NOMO-1 treated with DMSO at 0.1 percent for 48 hours (cell line): ENCODE measurements around the gene C19orf44.

Source experiments
- DNase-seq: peaks from one replicate; lab custom pipeline; 2025; ENCODE audit not compliant: unreplicated experiment; lab: John Stamatoyannopoulos, UW

Gene C19orf44

DNA sequence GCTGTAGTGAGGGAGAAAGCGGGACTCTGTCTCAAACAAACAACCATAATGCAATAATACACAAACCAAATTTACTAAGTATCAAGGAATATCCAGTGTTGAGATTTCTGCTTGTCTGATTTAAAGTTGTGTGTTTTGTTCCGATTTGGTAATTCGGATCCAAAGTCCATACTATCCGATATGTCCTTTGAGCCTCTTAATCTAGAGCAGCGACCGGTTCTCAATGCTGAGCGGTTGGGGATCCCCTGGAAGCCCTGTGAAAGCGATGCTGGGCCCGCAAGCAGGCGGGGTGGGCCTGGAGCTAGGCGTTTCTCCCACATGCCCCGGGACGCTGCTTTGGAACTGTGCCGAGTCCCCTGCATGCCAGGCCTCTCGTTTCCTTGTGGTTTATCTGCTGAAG lies 20.2 kb downstream of the C19orf44 start:
- DNase-seq, result no peak

DNA sequence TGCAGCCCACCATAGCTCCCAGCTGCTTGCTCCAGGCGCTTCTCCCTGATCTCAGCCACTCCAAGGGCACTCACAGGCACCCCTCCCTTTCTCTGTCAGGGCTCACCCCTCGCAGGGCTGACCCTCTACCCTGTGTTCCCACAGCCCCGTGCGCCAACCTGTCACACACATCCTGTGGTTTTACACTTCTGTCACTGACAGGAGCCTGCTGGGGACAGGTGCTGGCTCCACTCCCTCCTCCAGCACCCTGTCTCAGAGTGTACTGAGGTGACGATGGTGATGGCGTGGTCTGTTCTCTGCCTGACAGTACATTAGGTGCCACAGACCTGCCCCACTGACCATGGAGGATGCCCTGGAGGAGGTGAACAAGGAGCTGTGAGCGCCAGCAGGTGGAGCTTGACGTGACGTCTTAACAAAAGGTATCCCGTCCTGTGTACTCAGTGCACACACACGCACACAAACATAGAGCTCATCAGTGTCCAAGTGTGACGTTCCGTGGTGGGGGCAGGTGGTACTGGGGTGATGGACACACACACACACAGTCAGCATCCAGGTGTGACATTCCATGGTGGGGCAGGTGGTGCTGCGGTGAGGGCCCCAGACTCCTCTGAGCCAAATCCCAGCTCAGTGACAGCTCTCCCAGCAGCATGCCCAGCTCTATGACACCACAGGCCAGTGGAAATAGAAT lies 20.9 kb downstream of the C19orf44 start:
- no peak for DNase-seq

DNA sequence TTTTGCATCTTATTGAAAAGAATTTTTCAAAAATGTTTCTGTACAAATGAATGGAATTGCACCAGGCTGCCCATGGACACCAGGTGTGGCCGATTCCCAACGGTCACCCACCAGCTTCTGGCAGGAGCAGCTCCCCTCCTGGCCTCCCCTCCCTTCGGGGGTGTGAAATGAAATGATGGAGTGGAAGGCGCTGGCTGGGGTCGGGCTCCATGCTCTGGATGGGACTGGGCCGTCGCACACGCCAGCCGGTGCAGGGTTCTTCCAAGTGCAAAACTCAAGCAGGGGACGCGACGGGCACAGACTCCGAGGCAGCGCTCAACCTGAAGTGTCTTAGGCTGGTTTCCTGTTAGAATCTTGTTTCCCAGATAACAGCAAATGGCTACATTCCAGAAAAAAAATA lies 21.9 kb downstream of the C19orf44 start:
- no peak for DNase-seq

DNA sequence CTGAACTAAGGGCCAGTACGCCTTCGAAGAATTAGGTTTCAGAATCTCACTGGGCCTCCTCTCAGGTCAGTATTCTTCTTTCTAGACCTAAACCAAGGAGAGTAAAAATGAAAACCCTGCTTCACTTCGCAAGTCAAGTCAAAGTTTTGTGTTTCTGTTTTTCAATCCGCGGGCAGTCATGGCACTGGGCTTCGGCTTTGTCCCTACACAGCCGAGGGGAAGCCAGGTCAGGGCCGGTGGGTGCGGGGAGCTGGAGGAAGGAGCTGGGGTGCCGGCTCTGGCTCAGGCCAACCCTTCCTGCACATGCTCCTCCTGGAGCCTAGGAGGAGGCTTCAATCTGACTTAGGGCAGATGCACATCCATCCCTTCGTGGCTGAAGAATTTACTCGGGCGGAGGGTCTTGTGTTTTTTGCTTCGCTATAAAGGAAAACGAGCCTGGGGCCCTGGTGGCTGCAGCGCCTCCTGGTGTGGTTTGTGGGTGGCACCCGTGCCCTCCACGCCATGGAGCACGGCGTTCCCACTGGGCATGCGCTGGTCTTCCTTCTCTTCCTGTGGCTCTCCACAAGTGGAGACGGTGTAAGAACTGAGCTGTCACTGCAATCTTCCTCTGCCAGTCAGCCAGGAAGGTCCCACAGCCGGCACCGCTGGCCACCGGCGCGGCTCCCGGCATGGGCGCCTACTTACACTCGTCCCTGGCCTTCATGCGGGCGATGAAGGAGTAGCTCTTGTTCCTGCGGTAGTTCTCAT lies 22.5 kb downstream of the C19orf44 start:
- DNase-seq, result no peak

DNA sequence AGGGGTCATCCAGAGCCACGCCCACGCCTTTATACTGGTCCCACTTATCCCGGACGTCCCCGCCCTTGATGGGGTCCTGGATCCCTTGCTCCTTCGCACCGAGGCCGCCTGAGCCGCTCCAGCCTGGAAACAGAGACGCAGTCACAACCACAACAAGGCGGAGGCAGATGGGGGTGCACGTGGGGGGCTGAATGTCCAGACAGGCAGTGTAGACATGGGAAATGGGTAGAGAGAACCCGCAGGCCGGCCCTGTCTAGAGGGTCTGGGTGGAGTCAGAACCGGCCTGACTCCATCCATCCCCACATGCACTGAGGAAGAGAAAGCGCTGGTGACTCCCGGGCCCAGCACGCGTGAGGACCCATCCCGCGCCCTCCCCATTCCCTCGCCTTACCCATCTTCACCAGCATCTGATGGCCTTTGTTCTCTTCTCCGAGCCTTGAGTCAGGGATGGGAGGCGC lies 23.1 kb downstream of the C19orf44 start:
- DNase-seq, result no peak

DNA sequence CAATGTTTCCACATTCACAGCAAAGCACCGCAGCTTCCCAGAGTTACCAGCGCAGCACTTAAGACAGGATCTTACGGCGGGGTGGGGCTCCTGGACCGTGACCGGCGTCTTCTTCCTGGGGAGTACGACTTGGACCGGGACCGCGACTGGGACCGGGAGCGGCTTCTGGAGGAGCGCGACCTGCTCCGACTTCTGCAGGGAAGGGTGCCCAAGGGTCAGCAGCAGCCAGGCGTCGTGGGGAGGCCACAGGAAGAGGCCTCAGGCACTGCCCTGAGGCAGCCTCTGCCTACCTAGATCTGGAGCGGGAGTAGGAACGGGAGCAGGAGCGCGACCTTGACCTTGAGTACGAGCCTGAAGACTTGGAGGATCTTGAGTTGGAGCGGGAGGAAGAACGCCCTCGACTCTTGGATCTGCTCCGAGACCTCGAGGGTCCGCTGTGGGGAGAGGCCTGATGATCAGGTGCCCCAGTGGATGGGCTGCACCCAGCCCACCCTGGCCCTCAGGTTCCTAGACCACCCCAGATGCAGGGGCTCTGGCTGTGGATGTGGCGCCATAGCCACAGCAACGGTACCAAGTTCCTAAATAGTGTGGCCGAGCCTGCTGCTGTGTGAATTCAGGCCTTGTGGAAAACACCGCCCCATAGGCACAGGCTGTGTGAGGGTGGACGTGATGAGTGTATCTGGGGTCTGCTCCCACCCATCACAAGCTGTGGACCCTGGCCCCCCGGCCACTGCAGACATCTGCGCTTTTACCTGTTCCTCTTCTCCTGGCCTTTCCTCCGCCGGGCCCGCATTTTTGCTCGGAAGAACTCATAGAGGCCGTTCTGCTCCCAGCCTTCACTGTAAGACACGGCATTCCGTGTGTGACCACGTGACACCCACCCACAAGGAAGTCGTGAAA lies 24.1 kb downstream of the C19orf44 start:
- no peak for DNase-seq

DNA sequence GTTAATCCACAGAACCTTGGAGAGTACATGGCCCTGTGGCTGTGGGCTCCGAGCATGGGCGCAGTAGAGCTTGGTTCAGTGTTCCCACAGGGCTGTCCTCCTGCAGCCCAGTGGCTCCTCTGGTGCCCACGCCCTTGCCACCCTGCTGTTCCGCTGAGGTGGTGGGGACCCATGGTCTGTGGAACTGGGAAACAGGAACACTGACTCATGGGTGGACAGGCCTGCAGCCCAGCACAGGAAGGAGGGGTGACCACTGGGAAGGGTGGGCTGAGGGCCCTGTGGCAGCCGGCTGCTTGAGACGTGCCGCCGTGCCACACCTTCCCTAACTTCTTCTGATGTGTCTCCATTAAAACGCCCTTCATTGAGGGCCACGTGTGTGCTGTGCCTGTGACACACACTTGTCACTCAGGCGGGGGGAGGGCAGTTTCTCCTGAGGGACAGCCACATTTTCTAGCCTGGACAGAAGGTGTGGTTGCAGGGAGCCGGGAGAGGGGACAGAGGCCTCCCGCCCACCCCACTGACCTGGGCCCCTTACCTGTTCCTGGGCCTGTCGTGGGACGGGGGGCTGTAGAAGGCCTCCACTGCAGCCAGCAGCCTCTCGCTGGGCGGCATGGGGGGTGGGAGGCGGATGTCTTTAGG lies 24.9 kb downstream of the C19orf44 start:
- DNase-seq, result no peak

DNA sequence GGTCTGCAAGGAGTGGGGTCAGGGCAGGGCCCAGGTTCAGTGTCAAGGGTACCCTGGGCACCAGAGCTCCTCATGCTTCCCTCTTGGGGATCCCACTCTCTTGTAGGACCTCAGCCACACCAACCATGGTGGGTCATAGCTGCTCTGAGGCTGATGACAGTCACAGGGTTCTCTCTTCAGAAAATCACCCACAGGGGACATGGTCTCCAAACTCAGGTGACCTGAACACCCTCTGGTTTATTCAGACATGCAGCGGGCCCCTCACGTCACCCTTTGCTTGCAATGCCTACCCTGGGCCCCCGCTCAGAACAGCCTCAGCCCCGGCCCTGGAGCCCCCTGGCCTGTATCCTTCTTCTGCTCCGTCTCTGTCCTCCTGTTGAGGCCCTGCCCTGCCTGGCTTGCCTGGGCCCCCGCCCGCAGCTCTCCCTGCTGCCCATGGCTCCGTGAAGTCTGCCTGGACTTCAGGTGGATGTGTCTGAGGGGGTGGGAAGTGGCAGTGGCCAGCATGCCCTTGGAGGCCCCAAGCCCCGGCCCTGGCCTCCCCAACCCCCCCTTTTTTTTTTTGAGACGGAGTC lies 25.6 kb downstream of the C19orf44 start:
- DNase-seq, result no peak

DNA sequence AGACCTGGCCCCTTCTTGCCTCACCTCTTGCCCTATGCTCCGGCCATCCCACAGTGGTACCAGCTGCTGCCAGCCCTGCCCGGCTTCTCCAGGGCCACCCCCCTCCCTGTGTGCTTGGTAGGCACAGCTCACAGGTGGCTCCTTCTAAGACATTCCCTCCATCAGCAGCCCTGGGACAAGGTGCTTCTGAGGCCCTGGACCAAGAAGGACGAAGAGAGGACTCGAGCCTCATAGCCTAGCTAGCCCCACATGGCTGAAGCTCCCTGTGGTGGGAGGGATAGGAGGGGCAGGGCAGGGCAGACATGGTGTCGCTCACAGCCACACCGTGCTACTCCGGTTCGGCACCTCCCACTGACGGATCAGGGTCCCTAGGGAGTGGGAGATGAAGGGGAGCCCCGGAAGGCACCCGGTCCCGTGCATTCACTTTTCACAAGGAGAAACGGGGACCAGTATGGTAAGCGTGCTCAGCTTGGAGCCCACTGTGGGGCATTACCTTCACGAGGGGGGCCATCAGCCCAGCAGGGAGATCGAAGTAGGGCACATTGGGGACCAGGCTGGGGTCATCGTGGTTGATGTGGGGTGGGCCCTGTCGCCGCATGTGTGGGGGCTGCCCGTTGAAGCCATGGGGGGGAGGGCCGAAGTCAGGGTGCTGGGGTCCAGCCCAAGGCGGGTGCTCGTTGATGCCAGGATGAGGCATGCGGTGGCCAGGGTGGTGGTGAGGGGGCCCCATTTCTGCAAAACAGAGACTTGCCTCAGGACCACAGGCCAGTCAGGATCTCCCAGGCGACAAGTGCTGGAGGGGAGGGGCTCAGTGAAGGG lies 26.6 kb downstream of the C19orf44 start:
- no peak for DNase-seq

DNA sequence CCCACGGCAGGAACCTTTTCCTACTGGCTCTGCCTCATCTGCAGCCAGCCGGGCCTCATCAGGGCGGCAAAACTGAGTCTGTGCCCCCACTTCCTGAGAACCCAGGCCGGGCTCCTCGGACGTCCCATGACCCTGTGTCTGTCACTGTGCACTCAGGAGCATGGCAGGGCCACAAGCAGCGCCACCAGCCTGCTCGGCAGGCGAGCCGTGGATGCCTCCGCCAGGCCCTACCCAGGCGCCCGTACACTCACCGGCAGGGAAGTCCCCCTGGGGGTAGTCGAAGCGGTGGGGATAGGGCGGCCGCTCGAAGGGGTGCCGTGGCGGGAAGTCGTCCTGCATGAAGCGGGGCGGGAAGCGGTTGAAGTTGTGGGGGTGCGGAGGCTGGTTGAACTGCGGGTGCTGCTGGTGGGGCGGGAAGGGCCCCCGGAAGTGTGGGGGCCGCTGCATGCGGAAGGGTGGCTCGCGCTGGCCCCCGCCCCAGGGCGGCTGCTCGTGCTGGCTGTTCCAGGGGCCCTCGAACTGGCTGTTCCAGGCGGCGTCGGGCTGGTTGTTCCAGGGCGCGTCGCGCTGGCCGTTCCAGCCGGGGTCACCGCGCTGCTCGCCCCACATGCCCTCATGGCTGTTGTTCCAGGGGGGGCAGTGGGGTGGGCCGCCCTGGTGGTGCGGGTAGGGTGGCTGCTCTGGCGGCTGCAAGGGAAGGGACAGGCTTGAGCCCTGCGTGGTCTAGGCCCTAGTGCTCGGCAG lies 29.0 kb downstream of the C19orf44 start:
- DNase-seq, result no peak

DNA sequence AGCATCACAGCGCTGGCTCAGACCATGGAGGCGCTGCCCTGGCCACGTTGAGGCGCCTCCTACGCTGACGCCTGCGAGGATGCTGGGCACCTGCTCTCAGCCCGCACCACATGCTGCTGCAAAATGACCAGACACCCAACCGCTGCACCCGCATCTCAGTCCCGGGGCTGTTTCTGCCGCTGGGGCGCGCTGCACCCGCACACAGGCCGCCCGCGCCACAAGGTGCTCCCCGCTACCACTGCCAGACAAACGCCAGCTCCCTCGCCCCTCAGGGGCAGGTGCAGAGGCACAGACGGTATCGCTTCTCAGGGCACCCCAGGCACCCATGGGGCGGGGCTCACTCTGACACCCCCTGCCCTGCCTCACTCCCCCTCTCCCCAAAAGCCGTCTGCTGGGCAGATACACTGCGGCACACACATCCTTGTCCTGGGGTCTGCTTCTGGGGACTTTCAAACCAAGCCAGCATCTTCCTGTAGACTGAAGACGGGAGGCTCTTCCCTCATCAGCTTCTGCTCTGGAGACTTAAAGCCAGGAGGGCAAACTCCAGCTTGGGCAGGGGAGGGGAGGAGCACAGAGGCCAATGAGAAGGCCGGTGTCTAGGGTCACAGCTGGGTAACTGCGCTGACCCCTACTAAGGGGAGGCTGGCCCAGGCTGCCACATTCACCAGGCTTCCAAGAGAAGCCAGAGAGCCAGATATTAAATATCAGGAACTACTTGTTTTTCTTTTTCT lies 29.7 kb downstream of the C19orf44 start:
- no peak for DNase-seq

DNA sequence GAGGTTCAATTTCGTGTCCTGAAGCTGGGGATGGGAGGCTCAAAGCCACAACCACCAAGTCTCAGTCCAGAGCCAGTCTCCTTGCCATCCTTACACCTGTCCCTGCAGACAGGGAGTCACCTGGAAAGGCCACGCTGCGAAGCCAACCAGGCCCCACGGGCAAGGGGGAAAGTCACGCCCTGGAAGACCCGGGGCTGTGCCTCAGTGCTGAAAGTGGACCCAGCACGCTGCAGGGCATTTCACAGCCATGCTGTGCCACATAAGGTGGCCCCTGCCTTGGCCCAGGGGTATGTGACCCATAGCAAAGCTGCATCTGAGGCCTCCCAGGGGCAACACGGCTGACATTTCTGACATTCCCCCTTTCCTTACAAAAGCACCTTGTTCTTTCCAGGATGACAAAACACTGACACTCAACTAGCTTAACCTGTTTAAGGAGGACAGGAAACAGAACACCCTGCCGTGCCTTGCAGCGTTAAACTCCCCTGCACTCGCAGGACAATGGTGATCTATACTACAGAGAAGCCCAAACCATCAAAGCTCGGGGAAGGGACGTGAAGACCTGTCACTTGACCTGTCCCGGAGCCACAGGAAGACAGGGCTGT lies 31.2 kb downstream of the C19orf44 start:
- no peak for DNase-seq

DNA sequence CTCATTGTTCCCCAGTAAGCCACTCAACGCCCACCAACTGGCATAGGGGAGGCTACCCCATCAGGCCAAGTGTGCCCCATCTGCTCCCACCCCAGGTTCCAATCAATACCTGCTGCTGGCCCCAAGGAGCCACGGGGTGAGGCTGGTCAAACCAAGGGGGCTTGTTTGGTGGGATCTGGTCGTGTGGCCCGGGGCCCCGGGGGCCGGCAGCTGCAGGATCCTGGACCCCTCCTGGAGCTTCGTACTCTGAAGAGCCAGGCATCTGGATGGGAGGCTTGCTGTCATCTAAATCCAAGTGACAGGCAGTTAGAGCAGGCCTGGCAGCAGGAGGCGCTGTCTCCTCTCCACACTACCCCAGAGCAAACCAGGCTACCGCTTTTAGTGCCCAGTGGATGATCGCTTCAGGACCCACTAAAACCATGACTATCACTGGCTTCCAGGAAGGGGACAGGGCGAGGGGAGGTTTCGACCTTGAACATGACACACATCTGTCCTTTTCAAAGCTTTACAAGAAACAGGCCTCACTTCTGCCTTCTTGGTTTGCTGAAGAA lies 31.9 kb downstream of the C19orf44 start:
- no peak for DNase-seq

DNA sequence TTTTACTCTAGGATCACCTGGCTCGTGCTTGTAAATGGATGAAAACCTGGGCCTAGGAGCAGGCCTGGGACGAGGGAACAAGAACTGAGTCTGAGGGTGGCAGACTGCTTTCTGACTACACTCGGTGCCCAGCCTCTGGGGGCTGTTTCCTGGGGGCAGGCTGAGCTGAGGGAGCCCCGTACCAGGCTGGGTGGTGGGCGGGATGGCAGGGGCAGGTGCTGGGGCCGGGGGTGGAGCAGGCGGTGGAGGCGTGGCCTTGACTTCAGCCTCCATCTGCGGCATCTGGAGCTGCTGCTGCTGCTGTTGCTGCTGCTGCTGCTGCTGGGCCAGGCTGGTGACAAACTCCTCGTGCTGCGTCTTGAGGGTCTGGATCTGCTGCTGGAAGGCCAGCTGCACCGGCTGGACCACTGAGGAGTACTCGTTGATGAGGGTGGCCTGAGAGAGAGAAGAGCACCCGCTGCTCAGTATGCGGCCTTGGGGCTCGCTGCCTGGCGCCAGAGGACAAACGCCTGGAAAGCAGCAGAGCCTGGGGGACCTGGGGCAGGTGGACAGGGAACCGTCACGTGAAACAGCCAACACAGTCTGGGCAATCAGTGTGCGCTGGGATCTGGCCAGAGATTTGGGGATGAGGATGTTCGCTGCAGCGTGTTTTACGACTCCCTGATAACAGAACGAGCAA lies 33.4 kb downstream of the C19orf44 start:
- no peak for DNase-seq

DNA sequence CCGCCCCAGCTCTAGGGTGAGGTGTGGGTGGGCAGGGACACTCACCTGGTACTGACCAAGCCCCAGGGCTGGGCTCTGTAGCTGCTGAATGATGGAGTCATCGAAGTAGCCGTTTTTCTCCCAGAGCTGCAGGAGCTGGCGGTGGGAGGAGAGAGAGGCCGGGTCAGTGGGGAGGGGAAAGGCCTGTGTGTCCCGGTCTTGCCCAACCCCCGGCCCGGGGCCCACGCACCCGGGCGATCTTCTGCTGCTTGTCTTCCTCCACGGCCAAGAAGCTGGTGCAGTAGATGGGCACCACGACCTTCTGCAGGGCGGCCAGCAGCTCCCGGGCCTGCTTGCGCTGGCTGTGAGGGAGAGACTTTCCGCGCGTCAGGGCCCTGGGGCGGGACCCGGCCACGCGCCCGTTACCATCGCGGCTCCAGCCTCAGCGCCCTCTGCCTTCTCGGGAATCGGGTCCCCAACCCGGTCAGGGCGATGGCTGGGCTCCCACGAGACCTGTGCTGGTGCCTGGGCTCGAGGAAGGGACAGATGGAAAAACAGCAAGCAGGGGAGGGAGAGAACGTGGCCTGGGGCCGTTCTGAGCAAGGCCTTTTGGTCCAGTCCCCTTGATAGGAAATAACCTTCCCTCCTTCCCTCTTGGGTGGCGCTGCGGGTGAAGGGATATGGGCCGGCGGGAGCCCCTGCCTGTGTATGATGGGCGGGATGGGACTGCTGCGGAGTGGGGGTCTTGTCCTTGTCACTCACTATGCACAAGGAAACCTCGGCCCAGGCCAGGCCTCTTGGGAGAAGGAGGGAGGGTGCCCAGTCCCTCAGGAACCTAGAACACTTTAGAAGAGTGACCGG lies 34.6 kb downstream of the C19orf44 start:
- DNase-seq, result no peak

DNA sequence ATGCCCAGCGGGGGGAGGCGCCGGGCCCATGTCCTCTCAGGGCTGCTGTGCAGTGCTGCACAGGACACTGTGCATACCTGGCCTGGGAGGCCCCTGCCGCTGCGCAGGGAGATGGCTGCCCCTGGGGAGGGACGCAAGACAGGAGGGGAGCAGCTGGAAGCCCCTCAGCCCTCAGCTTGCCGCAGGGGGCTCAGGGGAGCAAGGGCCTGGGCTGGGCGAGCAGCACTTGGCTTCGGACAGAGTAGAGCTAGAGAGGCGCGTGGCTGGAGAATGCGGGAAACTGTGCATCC lies 35.1 kb downstream of the C19orf44 start:
- DNase-seq, result no peak
